Nephron progenitor cell (in vitro differentiated cells): ENCODE results near the gene PTX3.

ENCODE experiments used
- DNase-seq: peaks from one replicate; pipeline ENCODE4 v3.0.0; 2021
- H3K27ac Mint-ChIP-seq: 2 replicates; pipeline ENCODE4 v1.8.0; 2021; ENCODE audit warnings: mild to moderate bottlenecking, moderate library complexity, mixed read lengths
- H3K27me3 Mint-ChIP-seq: 2 replicates; pipeline ENCODE4 v1.8.0; 2021; ENCODE audit warnings: mild to moderate bottlenecking, low read depth, mixed read lengths; ENCODE audit not compliant: poor library complexity
- H3K36me3 Mint-ChIP-seq: 2 replicates; pipeline ENCODE4 v1.8.0; 2021; ENCODE audit warnings: low read depth, mixed read lengths
- H3K4me1 Mint-ChIP-seq: 2 replicates; pipeline ENCODE4 v1.8.0; 2021; ENCODE audit warnings: mixed read lengths
- H3K4me3 Mint-ChIP-seq: 2 replicates; pipeline ENCODE4 v1.8.0; 2021; ENCODE audit warnings: mild to moderate bottlenecking, moderate library complexity, mixed read lengths
- H3K9me3 Mint-ChIP-seq: 2 replicates; pipeline ENCODE4 v1.8.0; 2021; ENCODE audit warnings: mild to moderate bottlenecking, moderate library complexity, mixed read lengths
- CTCF ChIP-seq: fragments of 200-600 bp; sonication (generic); IDR thresholded peaks from 2 replicates; pipeline ENCODE4 v1.5.0; 2021; ENCODE audit warnings: antibody characterized with exemption

The PTX3 gene

GRCh38 chr3:157416347-157417087, 20.1 kb upstream of the PTX3 start:
- DNase-seq, result no peak
- H3K36me3 Mint-ChIP-seq, result no peaks in the 10 kb centered on the region
- TF ChIP-seq CTCF, result no peak
- no peaks in the 10 kb centered on the region for H3K9me3 Mint-ChIP-seq
- H3K27me3 Mint-ChIP-seq, result peaks cover 17% of the 10 kb centered on the region
- H3K27ac Mint-ChIP-seq, result no peak overlapping the region
- H3K4me3 Mint-ChIP-seq, result no peak overlapping the region
- H3K4me1 Mint-ChIP-seq, result peaks cover 10% of the 10 kb centered on the region

- H3K4me3 Mint-ChIP-seq, result no peak overlapping the region
- TF ChIP-seq CTCF, result no peak
- no peak for DNase-seq
- peaks cover 14% of the 10 kb centered on the region for H3K27me3 Mint-ChIP-seq
- no peak overlapping the region for H3K27ac Mint-ChIP-seq
- no peaks in the 10 kb centered on the region for H3K36me3 Mint-ChIP-seq
- no peaks in the 10 kb centered on the region for H3K9me3 Mint-ChIP-seq
- H3K4me1 Mint-ChIP-seq, result peaks cover 10% of the 10 kb centered on the region
Measured at GRCh38 chr3:157417247-157417646, 19.4 kb upstream of the PTX3 start.

GRCh38 chr3:157418104-157418503, 18.5 kb upstream of the PTX3 start:
- Mint-ChIP-seq H3K4me3 (no peak overlapping the region), H3K4me1 (peaks cover 10% of the 10 kb centered on the region), H3K27me3 (peaks cover 14% of the 10 kb centered on the region), H3K36me3 (no peaks in the 10 kb centered on the region), H3K9me3 (no peaks in the 10 kb centered on the region), H3K27ac (no peak overlapping the region)
- DNase-seq, result no peak
- TF ChIP-seq CTCF, result no peak

GRCh38 chr3:157420606-157421130, 16.0 kb upstream of the PTX3 start:
- no peak for TF ChIP-seq CTCF
- H3K36me3 Mint-ChIP-seq, result no peaks in the 10 kb centered on the region

GRCh38 chr3:157423337-157423736, 13.3 kb upstream of the PTX3 start:
- no peak for DNase-seq
- Mint-ChIP-seq H3K4me1 (no peaks in the 10 kb centered on the region), H3K9me3 (peaks cover 8% of the 10 kb centered on the region), H3K4me3 (no peak overlapping the region), H3K27ac (no peak overlapping the region), H3K27me3 (peaks cover 7% of the 10 kb centered on the region), H3K36me3 (no peaks in the 10 kb centered on the region)
- TF ChIP-seq CTCF, result no peak

More at GRCh38 chr3:157420606-157421130, 16.0 kb upstream of the PTX3 start:
- H3K27ac Mint-ChIP-seq, result no peak overlapping the region
- H3K4me3 Mint-ChIP-seq, result no peak overlapping the region
- no peaks in the 10 kb centered on the region for H3K4me1 Mint-ChIP-seq
- H3K9me3 Mint-ChIP-seq, result peaks cover 8% of the 10 kb centered on the region
- DNase-seq, result no peak
- peaks cover 8% of the 10 kb centered on the region for H3K27me3 Mint-ChIP-seq

- H3K9me3 Mint-ChIP-seq, result peaks cover 8% of the 10 kb centered on the region
- no peak for DNase-seq
- no peaks in the 10 kb centered on the region for H3K4me1 Mint-ChIP-seq
- no peaks in the 10 kb centered on the region for H3K36me3 Mint-ChIP-seq
- no peak for TF ChIP-seq CTCF
- no peaks in the 10 kb centered on the region for H3K27me3 Mint-ChIP-seq
- H3K4me3 Mint-ChIP-seq, result no peak overlapping the region
- H3K27ac Mint-ChIP-seq, result no peak overlapping the region
Measured at GRCh38 chr3:157427901-157428300, 8.7 kb upstream of the PTX3 start.
